WTC11 (cell line): Measurements from ENCODE around the gene CALHM1. TPM values are rescaled to one million over a fixed set of nuclear protein-coding genes. Genes with fewer than 3 reads are reported as not detected.
A peak's percentile ranks its signal among the peaks of the same experiment; 100 is the strongest.

Source experiments
- ATAC-seq: fragments of 200-7000 bp; cut with Tn5 transposase; 2 replicates; pipeline ENCODE4 v1.10.0; 2021; ENCODE audit warnings: mild to moderate bottlenecking, moderate library complexity
- CTCF ChIA-PET: fragments of 300-600 bp; sonication (Branson Sonifier 250); formaldehyde crosslinking; loops from one replicate; lab custom pipeline; 2021; ENCODE audit warnings: antibody characterized with exemption; lab: Charles Lee
- POLR2A ChIA-PET: fragments of 350-600 bp; sonication (Branson Sonifier 250); formaldehyde crosslinking; loops from one replicate; lab custom pipeline; 2021; ENCODE audit warnings: antibody characterized with exemption; lab: Charles Lee
- DNase-seq: peaks from one replicate; pipeline ENCODE4 v3.0.0; 2021; ENCODE audit warnings: low spot score
- H3K27ac Mint-ChIP-seq: 2 replicates; pipeline ENCODE4 v1.8.0; 2021; ENCODE audit warnings: mixed read lengths
- H3K27me3 Mint-ChIP-seq: 2 replicates; pipeline ENCODE4 v1.8.0; 2021; ENCODE audit warnings: low read depth, mild to moderate bottlenecking, moderate library complexity, mixed read lengths
- H3K36me3 Mint-ChIP-seq: 2 replicates; pipeline ENCODE4 v1.8.0; 2021; ENCODE audit warnings: mixed read lengths
- H3K4me1 Mint-ChIP-seq: 2 replicates; pipeline ENCODE4 v1.8.0; 2022; ENCODE audit warnings: mixed read lengths
- H3K4me3 Mint-ChIP-seq: 2 replicates; pipeline ENCODE4 v1.8.0; 2021; ENCODE audit warnings: mild to moderate bottlenecking, moderate library complexity, mixed read lengths
- H3K9me3 Mint-ChIP-seq: 2 replicates; pipeline ENCODE4 v1.8.0; 2021; ENCODE audit warnings: mixed read lengths
- AFF4 ChIP-seq: sonication (generic); formaldehyde crosslinking; IDR thresholded peaks from 2 replicates; pipeline ENCODE4 v1.8.1; 2023; ENCODE audit warnings: mild to moderate bottlenecking, missing genetic modification reagents, borderline replicate concordance
- ELF4 ChIP-seq: sonication (generic); formaldehyde crosslinking; IDR thresholded peaks from 2 replicates; pipeline ENCODE4 v1.8.1; 2022; ENCODE audit warnings: low read depth, mild to moderate bottlenecking, moderate library complexity, missing genetic modification reagents
- ESRRA ChIP-seq: sonication (generic); formaldehyde crosslinking; IDR thresholded peaks from 2 replicates; pipeline ENCODE4 v1.8.1; 2022; ENCODE audit warnings: mild to moderate bottlenecking, missing genetic modification reagents, borderline replicate concordance
- FOXK1 ChIP-seq: sonication (generic); formaldehyde crosslinking; IDR thresholded peaks from 2 replicates; pipeline ENCODE4 v1.8.0; 2022; ENCODE audit warnings: mild to moderate bottlenecking, moderate library complexity, missing genetic modification reagents
- GRHL2 ChIP-seq: fragments of 250-450 bp; sonication (Bioruptor Pico); IDR thresholded peaks from 2 replicates; pipeline ENCODE4 v1.8.0; 2022; ENCODE audit warnings: mild to moderate bottlenecking, moderate library complexity; ENCODE audit not compliant: insufficient replicate concordance, severe bottlenecking
- NFE2L1 ChIP-seq: sonication (generic); formaldehyde crosslinking; IDR thresholded peaks from 2 replicates; pipeline ENCODE4 v1.8.1; 2023; ENCODE audit warnings: missing genetic modification reagents
- PRDM15 ChIP-seq: sonication (generic); formaldehyde crosslinking; IDR thresholded peaks from 2 replicates; pipeline ENCODE4 v1.8.0; 2022; ENCODE audit warnings: missing genetic modification reagents
- PREB ChIP-seq: sonication (generic); formaldehyde crosslinking; IDR thresholded peaks from 2 replicates; pipeline ENCODE4 v1.8.1; 2022; ENCODE audit warnings: mild to moderate bottlenecking, missing genetic modification reagents, moderate library complexity, borderline replicate concordance
- SOX15 ChIP-seq: fragments of 250-450 bp; sonication (Bioruptor Pico); IDR thresholded peaks from 2 replicates; pipeline ENCODE4 v1.9.0; 2021; ENCODE audit warnings: mild to moderate bottlenecking
- ZNF138 ChIP-seq: sonication (generic); formaldehyde crosslinking; conservative IDR thresholded peaks from 2 replicates; pipeline ENCODE4 v1.8.1; 2022; ENCODE audit warnings: mild to moderate bottlenecking, moderate library complexity, missing genetic modification reagents
- ZNF281 ChIP-seq: sonication (generic); formaldehyde crosslinking; IDR thresholded peaks from 2 replicates; pipeline ENCODE4 v1.8.0; 2023; ENCODE audit warnings: mild to moderate bottlenecking, missing genetic modification reagents
- ZNF423 ChIP-seq: fragments of 250-450 bp; sonication (Bioruptor Pico); IDR thresholded peaks from 2 replicates; pipeline ENCODE4 v2.1.2; 2022; ENCODE audit warnings: mild to moderate bottlenecking, moderate library complexity
- total RNA-seq: library from RNA; stranded (reverse); gene quantifications from 3 replicates; pipeline ENCODE4 v1.2.3, GENCODE V29; 2021

CALHM1 gene
- total RNA-seq, 1 experiment from 2014 or later, result 0.39 TPM

GRCh38 chr10:103497161-103497915 lies 38.6 kb upstream of the CALHM1 start:
- POLR2A ChIA-PET, result no interaction called here
- CTCF ChIA-PET, result interaction anchor here (0.8 to 4.5 kb wide), 5 partner anchors 13 to 96 kb away, joined by 3 to 22 read pairs (median 4); no protein-coding TSS in a partner anchor
- ATAC-seq, result no peak
- DNase-seq, result no peak
- Mint-ChIP-seq H3K36me3 (no peaks in the 10 kb centered on the region), H3K4me1 (peaks cover 13% of the 10 kb centered on the region), H3K4me3 (no peak overlapping the region), H3K9me3 (no peaks in the 10 kb centered on the region), H3K27ac (no peak overlapping the region), H3K27me3 (peaks cover 62% of the 10 kb centered on the region)
- no peak for TF ChIP-seq ZNF423 (CRISPR knock-in tag)
- TF ChIP-seq ESRRA (CRISPR knock-in tag), result no peak
- TF ChIP-seq GRHL2 (CRISPR knock-in tag), result no peak

- peak overlapping the region; percentile 78; the same call in 1 of the 2 replicates for H3K4me3 Mint-ChIP-seq
- TF ChIP-seq ELF4 (CRISPR knock-in tag) (no peak), NFE2L1 (CRISPR knock-in tag) (no peak), SOX15 (CRISPR knock-in tag) (no peak), PREB (no peak), ZNF138 (no peak)
- TF ChIP-seq, all 79 proteins: peak for 0
- ATAC-seq (no peak), DNase-seq (no peak)
- ChIA-PET POLR2A (interaction anchor here (0.6 to 1.2 kb wide), 3 partner anchors 19 to 124 kb away, joined by 3 to 5 read pairs (median 3); no protein-coding TSS in a partner anchor), CTCF (interaction anchor here (3.3 to 4.5 kb wide), 3 partner anchors 11 to 98 kb away, joined by 22 to 30 read pairs (median 22); no protein-coding TSS in a partner anchor)
- peaks cover 13% of the 10 kb centered on the region for H3K4me1 Mint-ChIP-seq
- H3K36me3 Mint-ChIP-seq, result no peaks in the 10 kb centered on the region
- H3K27me3 Mint-ChIP-seq, result peaks cover 72% of the 10 kb centered on the region
- H3K27ac Mint-ChIP-seq, result no peak overlapping the region
- no peaks in the 10 kb centered on the region for H3K9me3 Mint-ChIP-seq
These were observed 36.6 kb upstream of the CALHM1 start for GRCh38 chr10:103495321-103495720.

- ATAC-seq (peak; percentile 55), DNase-seq (peak; percentile 50)
- Mint-ChIP-seq H3K36me3 (no peaks in the 10 kb centered on the region), H3K27me3 (peaks cover 65% of the 10 kb centered on the region), H3K27ac (no peak overlapping the region), H3K4me1 (peaks cover 9% of the 10 kb centered on the region), H3K4me3 (peak overlapping the region; percentile 78), H3K9me3 (no peaks in the 10 kb centered on the region)
- CTCF ChIA-PET, result interaction anchor here (0.9 to 4.5 kb wide), 11 partner anchors 9 to 798 kb away, joined by 3 to 30 read pairs (median 4); no protein-coding TSS in a partner anchor
- TF ChIP-seq ZNF423 (CRISPR knock-in tag) (peak; percentile 41; the same call in 1 of the 2 replicates), PRDM15 (peak; percentile 56), ZNF281 (CRISPR knock-in tag) (no peak), ESRRA (CRISPR knock-in tag) (0 out of 2 replicates have a peak, but pooled peaks have one; percentile 20), FOXK1 (CRISPR knock-in tag) (0 out of 2 replicates have a peak, but pooled peaks have one; percentile 31), AFF4 (CRISPR knock-in tag) (no peak)
- POLR2A ChIA-PET, result interaction anchor here (0.7 to 1.2 kb wide), 2 partner anchors 18 to 1850 kb away, joined by 3 read pairs; no protein-coding TSS in a partner anchor
These were observed 35.5 kb upstream of the CALHM1 start for GRCh38 chr10:103493916-103494877.
